Transverse colon (tissue), 4 donors: Measurements from ENCODE around the gene ZNF865.

ENCODE experiments used
- CTCF ChIP-seq, 5 experiments: fragments of 200-600 bp in 3 of 5; fragments of 450-650 bp in 2 of 5; sonication (generic) in 3 of 5; IDR thresholded peaks; 1 replicate in 2 of 5; 2 replicates in 3 of 5; pipeline ENCODE4 v1.5.1; 2016 to 2017; ENCODE audit warnings: antibody characterized with exemption in 5 of 5, inconsistent platforms in 3 of 5, mild to moderate bottlenecking in 2 of 5, moderate library complexity in 1 of 5
- EP300 ChIP-seq: sonication (generic); formaldehyde crosslinking; IDR thresholded peaks from one replicate; pipeline ENCODE4 v1.6.1; 2017; ENCODE audit warnings: antibody characterized with exemption, low read depth
- POLR2A ChIP-seq: fragments of 450-650 bp; IDR thresholded peaks from one replicate; pipeline ENCODE4 v1.6.1; 2016; ENCODE audit warnings: antibody characterized with exemption, mild to moderate bottlenecking, moderate library complexity
- POLR2AphosphoS5 ChIP-seq, 3 donors: sonication (generic); formaldehyde crosslinking; IDR thresholded peaks; one replicate each; pipeline ENCODE4 v1.6.1; 2016; ENCODE audit warnings: antibody characterized with exemption in 3 of 3

DNA sequence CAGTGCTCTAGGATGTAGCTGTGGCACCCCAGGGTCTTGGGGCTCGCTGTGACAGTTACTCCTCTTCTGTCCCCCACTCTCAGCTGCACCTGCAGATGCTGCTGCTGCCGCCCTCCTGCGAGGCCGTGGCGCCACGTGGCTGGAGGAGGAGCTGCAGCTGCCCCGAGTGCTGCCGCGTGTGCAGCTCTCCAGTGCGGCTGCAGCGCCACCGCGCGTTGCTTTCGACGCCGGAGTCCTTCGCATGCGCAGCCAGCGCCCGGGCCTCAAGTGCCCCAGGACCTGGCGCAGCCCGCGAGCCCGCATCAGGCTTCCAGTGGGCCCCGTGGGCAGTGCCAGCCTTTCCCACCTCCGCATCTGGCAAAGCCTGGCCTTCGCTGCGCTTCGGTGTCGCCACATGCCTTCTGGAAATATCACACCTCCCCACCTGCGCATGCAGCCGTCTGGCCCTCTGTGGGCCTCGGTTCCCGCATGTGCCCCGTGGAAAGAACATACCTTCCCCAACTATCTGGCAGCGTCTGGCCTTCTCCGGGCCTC, 34.7 kb downstream of the ZNF865 start:
- TF ChIP-seq POLR2A, result no peak
- peak; percentile 25 to 41 (median 30) for TF ChIP-seq CTCF (IDR thresholded peaks at IDR 0.05)
- peak in 2 of 3 donors; percentile 19 to 26 for TF ChIP-seq POLR2AphosphoS5 (IDR thresholded peaks at IDR 0.05)
- TF ChIP-seq EP300, result no peak
